HepG2 (cell line): ENCODE measurements around the gene SLC35E4. TPM values are rescaled to one million over a fixed set of nuclear protein-coding genes. Genes with fewer than 3 reads are reported as not detected.

ENCODE experiments used
- ATAC-seq: fragments of 200-7000 bp; cut with Tn5 transposase; 3 replicates; pipeline ENCODE4 v1.9.1; 2020; ENCODE audit warnings: mild to moderate bottlenecking, moderate library complexity
- BruUV-seq: library from RNA; stranded (reverse); fragments of 400-500 nt; replicated peaks from 2 replicates; lab custom pipeline; 2021; lab: Mats Ljungman, UMichigan
- CTCF ChIA-PET: fragments of 300-600 bp; formaldehyde crosslinking; extraction: SDS; loops from one replicate; lab custom pipeline; 2021; ENCODE audit warnings: low total read pairs, inconsistent platforms, low intra/inter-chr PET ratio; lab: Yijun Ruan, JAX
- POLR2A ChIA-PET: fragments of 350-600 bp; sonication (Branson Sonifier 250); formaldehyde crosslinking; loops from one replicate; lab custom pipeline; 2020; ENCODE audit warnings: antibody characterized with exemption, inconsistent platforms; lab: Yijun Ruan, JAX
- DNase-seq: peaks from one replicate; pipeline ENCODE4 v3.0.0-alpha.2; 2015; ENCODE audit warnings: low spot score
- FAIRE-seq: peaks from 3 replicates; lab custom pipeline; 2011; peaks lifted over from hg19 to GRCh38; lab: Jason Lieb, UNC
- H2AFZ ChIP-seq: one replicate; pipeline ENCODE4 v1.6.1; 2011; ENCODE audit warnings: low read length, inconsistent platforms
- H3K27ac ChIP-seq: fragments of 300-600 bp; 3 replicates; pipeline ENCODE4 v1.8.0; 2011; ENCODE audit warnings: mixed run types, mild to moderate bottlenecking, mixed read lengths, low read length, inconsistent platforms; ENCODE audit not compliant: insufficient read depth; ENCODE audit errors: extremely low read length
- H3K27me3 ChIP-seq, 2 experiments: fragments of 200-600 bp in 1 of 2; 2 replicates in 1 of 2; 3 replicates in 1 of 2; pipeline versions ENCODE4 v1.6.0 to v1.8.0; 2011; ENCODE audit warnings: low read length in 2 of 2, mild to moderate bottlenecking in 2 of 2, moderate library complexity in 2 of 2, inconsistent platforms in 1 of 2; ENCODE audit not compliant: insufficient read depth in 2 of 2, control insufficient read depth in 1 of 2
- H3K36me3 ChIP-seq, 2 experiments: fragments of 200-600 bp in 1 of 2; replicated peaks in 1 of 2; 2 replicates in 1 of 2; 3 replicates in 1 of 2; pipeline versions ENCODE4 v1.5.1 to v1.8.0; 2011; ENCODE audit warnings: low read length in 2 of 2, inconsistent platforms in 1 of 2; ENCODE audit not compliant: insufficient read depth in 2 of 2, control insufficient read depth in 1 of 2
- H3K4me1 ChIP-seq: 2 replicates; pipeline ENCODE4 v1.5.1; 2012; ENCODE audit warnings: low read length, inconsistent platforms; ENCODE audit not compliant: insufficient read depth
- H3K4me2 ChIP-seq: 2 replicates; pipeline ENCODE4 v1.6.0; 2011; ENCODE audit warnings: low read depth, low read length, inconsistent platforms
- H3K4me3 ChIP-seq, 3 experiments: fragments of 200-600 bp in 1 of 3; sonication (generic), shearing (Covaris generic) in 1 of 3; replicated peaks in 1 of 3; 2 replicates each; pipeline ENCODE4 v1.5.1; 2011 to 2016; ENCODE audit warnings: low read length in 3 of 3, inconsistent platforms in 2 of 3, low read depth in 2 of 3, mild to moderate bottlenecking in 2 of 3, control low read depth in 1 of 3, mixed read lengths in 1 of 3; ENCODE audit not compliant: insufficient read depth in 1 of 3
- H3K79me2 ChIP-seq: one replicate; pipeline ENCODE4 v1.6.1; 2011; ENCODE audit warnings: low read length, inconsistent platforms; ENCODE audit not compliant: insufficient read depth
- H3K9ac ChIP-seq: 2 replicates; pipeline ENCODE4 v1.6.0; 2011; ENCODE audit warnings: mild to moderate bottlenecking, low read depth, low read length, inconsistent platforms; ENCODE audit not compliant: insufficient read depth
- H3K9me3 ChIP-seq: 2 replicates; pipeline ENCODE4 v1.5.1; 2012; ENCODE audit warnings: mild to moderate bottlenecking, low read length
- H4K20me1 ChIP-seq: 2 replicates; pipeline ENCODE4 v1.6.0; 2011; ENCODE audit warnings: inconsistent platforms, mild to moderate bottlenecking, low read length, moderate library complexity; ENCODE audit not compliant: insufficient read depth
- CBX1 ChIP-seq: IDR thresholded peaks from one replicate; pipeline ENCODE4 v1.6.1; 2016; ENCODE audit warnings: antibody characterized with exemption, low read depth
- CHCHD3 ChIP-seq: sonication (generic); formaldehyde crosslinking; IDR thresholded peaks from 2 replicates; pipeline ENCODE4 v1.8.0; 2022; ENCODE audit warnings: mild to moderate bottlenecking, missing genetic modification reagents, moderate library complexity
- GABPB1 ChIP-seq: IDR thresholded peaks from 2 replicates; pipeline ENCODE4 v1.6.1; 2016; ENCODE audit warnings: mild to moderate bottlenecking, missing genetic modification reagents, moderate library complexity, missing compliant biosample characterization
- NCOA5 ChIP-seq: sonication (generic); formaldehyde crosslinking; IDR thresholded peaks from 2 replicates; pipeline ENCODE4 v1.4.0; 2020; ENCODE audit warnings: missing genetic modification reagents
- NFKB2 ChIP-seq: sonication (generic); formaldehyde crosslinking; IDR thresholded peaks from 2 replicates; pipeline ENCODE4 v1.4.0; 2020; ENCODE audit warnings: missing genetic modification reagents, borderline replicate concordance
- YY1 ChIP-seq: IDR thresholded peaks from 2 replicates; pipeline ENCODE4 v1.6.1; 2011; ENCODE audit warnings: low read length, low read depth, moderate library complexity, mild to moderate bottlenecking; ENCODE audit not compliant: insufficient read depth, insufficient replicate concordance
- ZBTB20 ChIP-seq: sonication (generic); formaldehyde crosslinking; IDR thresholded peaks from 2 replicates; pipeline ENCODE4 v1.8.1; 2023; ENCODE audit warnings: missing genetic modification reagents, low read depth, mild to moderate bottlenecking, borderline replicate concordance
- ZNF558 ChIP-seq: sonication (generic); formaldehyde crosslinking; IDR thresholded peaks from 2 replicates; pipeline ENCODE4 v1.9.0; 2022; ENCODE audit warnings: mild to moderate bottlenecking, missing genetic modification reagents, borderline replicate concordance
- ZNF589 ChIP-seq: sonication (generic); formaldehyde crosslinking; conservative IDR thresholded peaks from 2 replicates; pipeline ENCODE4 v1.8.0; 2022; ENCODE audit warnings: mild to moderate bottlenecking, moderate library complexity, missing genetic modification reagents
- WGBS: methylation state at CpG from one replicate; pipeline ENCODE4 v1.1.6; 2017; ENCODE audit warnings: low lambda C conversion rate; 5-methylcytosine and 5-hydroxymethylcytosine counted together
- in situ Hi-C: cut with HindIII; loops from 2 replicates; pipeline ENCODE4 v1.10.0; 2017; ENCODE audit warnings: low pct_unique_long_range_greater_than_20kb; ENCODE audit not compliant: extremely low pct_ligation_motif_present
- intact Hi-C: fragments of 100-400 bp; cut with micrococcal nuclease; formaldehyde crosslinking; loops from one replicate; pipeline ENCODE4 v1.10.0; 2022; ENCODE audit not compliant: unreplicated experiment
- polyA plus RNA-seq, 8 experiments: library from polyadenylated mRNA; depleted of rRNA in 3 of 8; stranded (reverse) in 7 of 8; unstranded in 1 of 8; fragments of >200 nt; fragmentation: Illumina TruSeq in 4 of 8; extraction: Trizol in 4 of 8; gene quantifications; 2 replicates each; pipeline versions ENCODE4 v1.2.1 to v1.2.3, GENCODE V29; 2011 to 2016; ENCODE audit warnings: low read depth in 4 of 8, missing spikeins in 1 of 8, mixed read lengths in 1 of 8; ENCODE audit not compliant: insufficient read depth in 1 of 8
- total RNA-seq, 5 experiments: library from RNA; depleted of rRNA; stranded (reverse); fragments of >200 nt; fragmentation: Illumina TruSeq; extraction: Trizol; gene quantifications; 2 replicates each; pipeline ENCODE4 v1.2.3, GENCODE V29; 2016; ENCODE audit warnings: low read depth in 1 of 5
- TF ChIP-seq, protein P1 (sequence below): sonication (generic); formaldehyde crosslinking; IDR thresholded peaks from 2 replicates; pipeline ENCODE4 v1.5.0; 2020; ENCODE audit warnings: mild to moderate bottlenecking, missing genetic modification reagents, borderline replicate concordance
- TF ChIP-seq, protein P2 (sequence below), 2 experiments: sonication (generic) in 1 of 2; formaldehyde crosslinking in 1 of 2; IDR thresholded peaks; 2 replicates each; pipeline versions ENCODE4 v1.4.0 to v1.6.1; 2018 to 2020; ENCODE audit warnings: missing genetic modification reagents in 2 of 2, borderline replicate concordance in 1 of 2, low read depth in 1 of 2, mild to moderate bottlenecking in 1 of 2, missing biosample characterization in 1 of 2

SLC35E4 gene
- total and polyA plus RNA-seq, 2 of the 13 experiments (the other 11 are each of a cell fraction or from before 2014, with no cell fraction given), result 0.07 to 0.15 TPM

DNA sequence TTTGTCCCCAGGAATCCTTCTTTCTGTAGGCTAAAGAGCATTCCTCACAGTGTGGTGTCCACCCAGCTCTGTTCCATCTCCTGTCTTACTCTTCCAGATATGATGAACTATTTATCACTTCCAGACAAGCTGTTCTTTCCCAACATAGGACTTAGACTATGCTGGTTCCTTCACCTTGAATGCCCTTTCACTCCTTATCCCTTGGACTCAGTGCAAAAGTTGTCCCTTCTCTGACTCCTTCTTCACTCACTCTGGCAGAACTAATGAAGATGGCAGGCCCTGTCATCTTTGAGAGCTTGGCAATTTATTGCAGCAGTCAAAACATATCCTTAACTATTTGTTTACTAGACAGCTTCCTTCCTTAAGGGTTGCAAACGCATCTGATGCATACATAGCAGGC, 55.6 kb downstream of the SLC35E4 start:
- no peaks in the 10 kb centered on the region for H3K36me3 ChIP-seq
- FAIRE-seq, result no peak
- intact Hi-C loops, result no loop called here

DNA sequence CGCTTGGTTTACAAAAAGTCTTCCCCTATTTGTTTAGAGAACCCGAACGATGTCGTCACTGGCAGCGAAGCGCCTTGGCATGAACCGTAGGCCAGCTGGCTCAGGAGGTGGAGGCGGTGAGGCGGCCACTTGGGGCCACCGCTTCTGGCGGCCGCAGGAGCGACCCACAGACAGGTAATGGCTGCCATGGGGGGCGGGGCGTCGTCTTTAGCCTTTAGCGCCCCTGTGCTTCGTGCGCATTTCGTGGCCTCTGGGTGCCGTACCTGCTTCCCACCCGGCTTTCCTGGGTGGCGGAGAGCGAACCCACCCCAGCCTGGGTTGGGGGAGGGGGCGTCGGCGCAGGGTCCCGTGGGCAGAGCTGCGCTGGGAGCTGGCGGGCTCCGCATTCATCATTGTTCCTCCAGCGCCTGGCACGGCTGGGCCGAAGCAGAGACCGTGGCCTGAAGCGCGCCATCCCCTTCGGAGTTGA, 58.6 kb downstream of the SLC35E4 start:
- Histone ChIP-seq H3K4me3 (peak overlapping the region; percentile 29 to 70 (median 59); a peak in 4 of 6 replicates), H4K20me1 (peaks cover 5% of the 10 kb centered on the region; the same call in 1 of the 2 replicates), H3K79me2 (no peaks in the 10 kb centered on the region), H3K9me3 (no peaks in the 10 kb centered on the region), H3K9ac (no peak overlapping the region), H3K27me3 (peaks cover 4 to 34% of the 10 kb centered on the region in 2 experiments; a peak in 4 of 5 replicates), H3K36me3 (no peaks in the 10 kb centered on the region), H2AFZ (no peak overlapping the region), H3K27ac (no peak overlapping the region), H3K4me1 (peaks cover 9% of the 10 kb centered on the region), H3K4me2 (peak overlapping the region; percentile 79)
- DNase-seq, result no peak
- intact Hi-C loops, result no loop called here
- ATAC-seq, result peak; percentile 48
- 31% methylated on average over 12 of the region's 38 CpGs for WGBS
- no TSS peak for BruUV-seq
- CTCF ChIA-PET, result no interaction called here
- POLR2A ChIA-PET, result no interaction called here
- in situ Hi-C loops, result no loop called here
- FAIRE-seq, result no peak
- TF ChIP-seq YY1, result peak; percentile 77
- peak; percentile 10; the same call in 1 of the 2 replicates for TF ChIP-seq GABPB1 (CRISPR knock-in tag)
- no peak for TF ChIP-seq CBX1
- no peak for TF ChIP-seq ZNF558 (CRISPR knock-in tag)
- TF ChIP-seq ZBTB20, result no peak
- TF ChIP-seq, protein P1, sequence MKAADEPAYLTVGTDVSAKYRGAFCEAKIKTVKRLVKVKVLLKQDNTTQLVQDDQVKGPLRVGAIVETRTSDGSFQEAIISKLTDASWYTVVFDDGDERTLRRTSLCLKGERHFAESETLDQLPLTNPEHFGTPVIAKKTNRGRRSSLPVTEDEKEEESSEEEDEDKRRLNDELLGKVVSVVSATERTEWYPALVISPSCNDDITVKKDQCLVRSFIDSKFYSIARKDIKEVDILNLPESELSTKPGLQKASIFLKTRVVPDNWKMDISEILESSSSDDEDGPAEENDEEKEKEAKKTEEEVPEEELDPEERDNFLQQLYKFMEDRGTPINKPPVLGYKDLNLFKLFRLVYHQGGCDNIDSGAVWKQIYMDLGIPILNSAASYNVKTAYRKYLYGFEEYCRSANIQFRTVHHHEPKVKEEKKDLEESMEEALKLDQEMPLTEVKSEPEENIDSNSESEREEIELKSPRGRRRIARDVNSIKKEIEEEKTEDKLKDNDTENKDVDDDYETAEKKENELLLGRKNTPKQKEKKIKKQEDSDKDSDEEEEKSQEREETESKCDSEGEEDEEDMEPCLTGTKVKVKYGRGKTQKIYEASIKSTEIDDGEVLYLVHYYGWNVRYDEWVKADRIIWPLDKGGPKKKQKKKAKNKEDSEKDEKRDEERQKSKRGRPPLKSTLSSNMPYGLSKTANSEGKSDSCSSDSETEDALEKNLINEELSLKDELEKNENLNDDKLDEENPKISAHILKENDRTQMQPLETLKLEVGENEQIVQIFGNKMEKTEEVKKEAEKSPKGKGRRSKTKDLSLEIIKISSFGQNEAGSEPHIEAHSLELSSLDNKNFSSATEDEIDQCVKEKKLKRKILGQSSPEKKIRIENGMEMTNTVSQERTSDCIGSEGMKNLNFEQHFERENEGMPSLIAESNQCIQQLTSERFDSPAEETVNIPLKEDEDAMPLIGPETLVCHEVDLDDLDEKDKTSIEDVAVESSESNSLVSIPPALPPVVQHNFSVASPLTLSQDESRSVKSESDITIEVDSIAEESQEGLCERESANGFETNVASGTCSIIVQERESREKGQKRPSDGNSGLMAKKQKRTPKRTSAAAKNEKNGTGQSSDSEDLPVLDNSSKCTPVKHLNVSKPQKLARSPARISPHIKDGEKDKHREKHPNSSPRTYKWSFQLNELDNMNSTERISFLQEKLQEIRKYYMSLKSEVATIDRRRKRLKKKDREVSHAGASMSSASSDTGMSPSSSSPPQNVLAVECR (CRISPR knock-in tag), result peak; percentile 23; the same call in 1 of the 2 replicates

More for the DNA sequence above, 55.6 kb downstream of the SLC35E4 start:
- no peak overlapping the region for H3K4me3 ChIP-seq
- no peak overlapping the region for H2AFZ ChIP-seq
- H3K4me2 ChIP-seq, result no peak overlapping the region
- peaks cover 5% of the 10 kb centered on the region; the same call in 1 of the 2 replicates for H4K20me1 ChIP-seq
- peaks cover 4 to 25% of the 10 kb centered on the region in 2 experiments; a peak in 4 of 5 replicates for H3K27me3 ChIP-seq
- TF ChIP-seq ZNF589 (CRISPR knock-in tag) (no peak), NCOA5 (CRISPR knock-in tag) (no peak), NFKB2 (CRISPR knock-in tag) (no peak), CHCHD3 (CRISPR knock-in tag) (no peak)
- TF ChIP-seq, protein P2, sequence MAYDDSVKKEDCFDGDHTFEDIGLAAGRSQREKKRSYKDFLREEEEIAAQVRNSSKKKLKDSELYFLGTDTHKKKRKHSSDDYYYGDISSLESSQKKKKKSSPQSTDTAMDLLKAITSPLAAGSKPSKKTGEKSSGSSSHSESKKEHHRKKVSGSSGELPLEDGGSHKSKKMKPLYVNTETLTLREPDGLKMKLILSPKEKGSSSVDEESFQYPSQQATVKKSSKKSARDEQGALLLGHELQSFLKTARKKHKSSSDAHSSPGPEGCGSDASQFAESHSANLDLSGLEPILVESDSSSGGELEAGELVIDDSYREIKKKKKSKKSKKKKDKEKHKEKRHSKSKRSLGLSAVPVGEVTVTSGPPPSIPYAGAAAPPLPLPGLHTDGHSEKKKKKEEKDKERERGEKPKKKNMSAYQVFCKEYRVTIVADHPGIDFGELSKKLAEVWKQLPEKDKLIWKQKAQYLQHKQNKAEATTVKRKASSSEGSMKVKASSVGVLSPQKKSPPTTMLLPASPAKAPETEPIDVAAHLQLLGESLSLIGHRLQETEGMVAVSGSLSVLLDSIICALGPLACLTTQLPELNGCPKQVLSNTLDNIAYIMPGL (CRISPR knock-in tag; IDR thresholded peaks at IDR 0.05; ENCODE audit: borderline replicate concordance in 1 of 2, low read depth in 1 of 2), result no peak
- in situ Hi-C loops, result no loop called here
- ATAC-seq (no peak), DNase-seq (no peak)
- WGBS, result 7% methylated on average over 1 of the region's 1 CpG
- no peak overlapping the region for H3K27ac ChIP-seq
- POLR2A ChIA-PET, result no interaction called here
- H3K4me1 ChIP-seq, result peaks cover 9% of the 10 kb centered on the region
- no TSS peak for BruUV-seq
- CTCF ChIA-PET, result no interaction called here
- H3K79me2 ChIP-seq, result no peaks in the 10 kb centered on the region
- no peak overlapping the region for H3K9ac ChIP-seq
- H3K9me3 ChIP-seq, result no peaks in the 10 kb centered on the region
